Epidermal melanocyte (primary cell): ENCODE results near the gene ABLIM1.
A peak's percentile ranks its signal among the peaks of the same experiment; 100 is the strongest.

Experiments
- DNase-seq: peaks from one replicate; pipeline ENCODE4 v3.0.0; 2011; ENCODE audit warnings: low spot score; ENCODE audit not compliant: insufficient read length

Gene ABLIM1

DNA sequence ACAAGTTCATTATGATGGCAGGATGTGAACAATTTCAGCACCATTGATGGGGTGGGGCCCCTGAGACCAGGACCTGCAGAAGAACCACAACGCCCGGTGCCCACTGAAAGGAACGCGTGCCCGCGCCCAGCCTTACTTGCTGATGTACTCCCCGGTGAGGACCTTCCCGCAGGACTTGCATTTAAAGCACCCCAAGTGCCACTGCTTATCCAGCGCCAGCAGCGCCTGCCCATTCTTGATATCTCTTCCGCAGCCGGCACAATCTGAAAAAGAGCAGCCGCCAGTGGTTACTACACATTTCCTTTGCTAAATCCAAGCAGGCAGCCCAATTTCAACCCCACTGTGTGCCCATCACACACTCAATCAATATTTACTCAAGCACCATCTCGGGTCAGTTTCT, 110.6 kb downstream of the ABLIM1 start:
- no peak for DNase-seq

GRCh38 chr10:114547056-114547455, 111.0 kb downstream of the ABLIM1 start:
- no peak for DNase-seq

DNA sequence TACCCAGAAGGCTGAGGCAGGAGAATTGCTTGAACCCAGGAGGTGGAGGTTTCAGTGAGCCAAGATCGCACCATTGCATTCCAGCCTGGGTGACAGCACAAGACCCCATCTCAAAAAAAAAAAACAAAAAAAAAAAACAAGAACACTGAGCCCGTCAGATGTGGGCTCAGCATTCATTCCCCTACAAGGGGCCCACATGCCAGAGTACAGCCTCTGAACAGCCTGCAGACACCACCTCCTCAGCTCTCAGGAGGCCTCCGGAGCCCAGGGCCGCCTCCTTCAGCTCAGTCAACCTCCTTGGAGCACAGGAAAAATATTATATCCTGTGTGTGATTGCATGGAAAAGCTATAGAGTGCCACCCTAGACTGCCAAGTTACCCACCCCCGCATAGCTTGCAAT, 112.3 kb downstream of the ABLIM1 start:
- DNase-seq, result no peak

GRCh38 chr10:114545071-114545470, 113.0 kb downstream of the ABLIM1 start:
- DNase-seq, result no peak

DNA sequence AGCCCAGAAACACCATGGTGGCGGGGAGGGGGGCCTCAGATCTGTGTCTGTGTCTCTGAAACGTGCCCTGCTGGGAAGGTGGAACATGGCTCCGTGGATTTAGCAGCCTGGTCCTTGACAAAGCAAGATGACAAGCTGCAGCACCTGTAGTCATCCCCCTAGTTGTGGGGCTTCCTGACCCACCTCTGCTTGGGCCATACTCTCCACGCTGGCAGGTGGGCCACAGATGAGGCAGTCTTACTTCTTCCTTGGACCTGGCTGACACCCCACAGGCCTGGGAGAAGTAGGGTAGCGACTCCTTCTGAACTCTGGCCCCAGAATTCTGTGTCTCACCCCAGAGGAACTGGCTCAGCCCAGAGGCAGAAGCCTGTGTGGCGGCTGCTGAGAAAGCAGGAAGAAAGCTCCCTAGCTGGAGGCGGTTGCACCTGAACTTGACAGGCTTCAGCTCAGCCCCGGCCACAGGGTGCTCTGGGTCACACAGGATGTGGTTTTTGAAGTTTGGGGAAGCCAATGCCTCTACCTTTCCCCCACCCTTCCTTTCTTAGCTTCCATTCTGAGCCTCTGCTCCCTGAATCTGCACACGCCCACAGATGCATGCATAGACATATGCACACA, 113.9 kb downstream of the ABLIM1 start:
- no peak for DNase-seq

DNA sequence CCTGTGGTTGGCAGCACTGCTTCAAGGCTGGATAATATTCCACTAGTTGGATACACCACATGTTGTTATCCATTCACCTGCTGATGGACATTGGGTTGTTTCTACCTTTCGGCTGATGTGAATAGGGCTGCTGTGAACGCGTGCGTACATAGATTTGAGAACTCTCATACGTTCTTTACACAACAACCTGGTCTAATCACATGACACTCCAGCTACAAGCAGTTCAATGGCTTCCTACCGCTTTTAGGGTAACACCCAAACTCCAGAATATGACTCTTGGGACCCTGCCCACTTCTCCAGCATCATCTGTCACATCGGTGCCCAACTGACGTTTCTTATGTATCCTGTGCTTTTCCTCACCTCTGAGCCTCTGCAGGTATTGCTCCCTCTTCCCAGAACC, 114.6 kb downstream of the ABLIM1 start:
- no peak for DNase-seq

GRCh38 chr10:114542373-114542772, 115.7 kb downstream of the ABLIM1 start:
- DNase-seq, result no peak

DNA sequence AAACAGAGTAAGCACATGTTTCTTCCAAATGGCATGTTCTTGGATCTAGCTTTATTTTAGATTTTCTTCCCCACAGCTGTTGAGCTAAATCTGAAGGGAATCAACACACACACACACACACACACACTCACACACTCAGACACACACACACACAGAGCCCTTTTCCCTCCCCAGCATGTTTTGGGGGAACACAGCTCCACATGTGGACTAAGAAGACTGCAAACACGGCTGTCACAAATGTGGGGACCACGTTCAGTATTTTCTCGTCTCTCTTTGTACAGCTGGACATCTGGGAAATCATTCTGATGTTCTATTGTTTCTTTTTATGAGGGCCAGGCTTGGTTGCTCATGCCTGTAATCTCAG, 116.3 kb downstream of the ABLIM1 start:
- DNase-seq, result no peak

GRCh38 chr10:114541081-114541796, 116.8 kb downstream of the ABLIM1 start:
- no peak for DNase-seq

- DNase-seq, result no peak
Observed at GRCh38 chr10:114540236-114540635, 117.8 kb downstream of the ABLIM1 start.

DNA sequence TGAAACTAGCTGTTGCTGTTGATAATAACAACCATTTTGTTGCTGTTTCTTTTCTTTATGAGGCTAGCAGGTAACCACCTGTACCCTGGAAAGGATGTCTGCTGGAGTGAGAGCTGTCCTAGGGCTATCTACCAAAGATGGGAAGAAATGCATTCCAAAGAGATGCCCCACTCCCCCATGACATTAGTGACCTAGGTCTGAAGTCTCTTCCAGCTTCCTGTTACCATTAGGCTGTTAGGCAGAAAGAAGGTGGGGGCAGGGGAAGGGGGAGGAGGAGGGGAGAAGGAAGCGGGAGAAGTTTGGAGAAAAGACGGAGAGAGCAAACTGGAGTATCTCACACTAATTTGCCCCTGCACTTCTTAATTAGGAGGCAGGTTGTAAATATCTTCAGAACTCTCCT, 118.5 kb downstream of the ABLIM1 start:
- DNase-seq, result no peak

- no peak for DNase-seq
Observed at GRCh38 chr10:114538181-114538906, 119.7 kb downstream of the ABLIM1 start.

DNA sequence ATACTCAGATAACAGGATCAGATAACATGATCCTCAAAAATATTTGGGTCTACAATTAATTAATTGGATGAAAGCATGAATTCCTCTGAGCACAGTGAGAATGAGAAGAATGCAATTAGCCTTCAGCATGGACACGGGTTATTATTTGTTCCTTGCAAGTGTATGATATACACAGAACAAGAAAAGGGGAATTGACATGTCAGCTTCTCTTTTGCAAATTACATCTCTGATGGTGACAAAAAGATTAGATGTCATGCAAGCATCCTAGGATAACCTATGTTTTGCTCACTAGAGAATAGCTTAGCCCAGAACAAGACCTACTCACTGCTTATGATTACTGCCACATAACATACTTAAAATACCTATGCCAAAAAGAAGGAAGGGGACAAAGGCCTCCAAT, 120.3 kb downstream of the ABLIM1 start:
- no peak for DNase-seq

DNA sequence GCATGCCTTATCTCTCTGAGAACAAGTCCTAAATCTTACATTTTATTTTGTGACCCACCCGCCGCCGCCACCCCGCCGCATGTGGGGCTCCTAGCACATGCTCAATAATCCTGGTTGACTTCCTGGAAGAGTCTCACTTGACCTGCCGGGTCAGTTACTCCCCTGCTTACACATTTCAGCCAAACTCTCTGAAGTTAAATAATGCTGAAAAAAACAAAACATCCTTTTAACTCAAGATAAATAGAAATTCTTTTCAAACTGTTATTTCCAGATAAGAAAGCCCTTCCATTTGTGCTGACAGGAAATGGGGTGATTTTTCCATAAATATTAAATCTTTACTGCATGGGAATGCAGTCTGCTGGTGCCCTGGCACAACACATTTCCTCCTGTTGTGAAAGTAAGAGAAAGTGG, 123.5 kb downstream of the ABLIM1 start:
- DNase-seq, result no peak

DNA sequence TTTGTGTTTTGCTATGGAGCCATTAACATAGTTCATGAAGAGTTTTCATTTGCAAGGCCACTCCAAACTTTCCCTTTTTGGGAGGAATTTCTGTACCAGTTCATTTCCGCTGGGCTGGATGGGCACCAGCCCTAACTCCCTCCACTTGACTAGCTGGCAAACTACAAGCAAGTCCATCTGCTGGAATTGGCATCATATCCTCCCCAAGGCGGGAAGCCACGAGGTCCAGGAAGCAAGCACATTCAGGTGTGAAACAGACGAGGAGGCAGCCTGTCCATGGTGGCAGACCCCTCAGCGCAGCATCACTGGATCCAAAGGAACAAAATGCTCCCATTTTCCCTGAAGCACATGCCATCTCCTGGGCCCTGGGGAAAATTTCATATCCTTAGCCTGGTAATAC, 125.8 kb downstream of the ABLIM1 start:
- DNase-seq, result no peak

DNA sequence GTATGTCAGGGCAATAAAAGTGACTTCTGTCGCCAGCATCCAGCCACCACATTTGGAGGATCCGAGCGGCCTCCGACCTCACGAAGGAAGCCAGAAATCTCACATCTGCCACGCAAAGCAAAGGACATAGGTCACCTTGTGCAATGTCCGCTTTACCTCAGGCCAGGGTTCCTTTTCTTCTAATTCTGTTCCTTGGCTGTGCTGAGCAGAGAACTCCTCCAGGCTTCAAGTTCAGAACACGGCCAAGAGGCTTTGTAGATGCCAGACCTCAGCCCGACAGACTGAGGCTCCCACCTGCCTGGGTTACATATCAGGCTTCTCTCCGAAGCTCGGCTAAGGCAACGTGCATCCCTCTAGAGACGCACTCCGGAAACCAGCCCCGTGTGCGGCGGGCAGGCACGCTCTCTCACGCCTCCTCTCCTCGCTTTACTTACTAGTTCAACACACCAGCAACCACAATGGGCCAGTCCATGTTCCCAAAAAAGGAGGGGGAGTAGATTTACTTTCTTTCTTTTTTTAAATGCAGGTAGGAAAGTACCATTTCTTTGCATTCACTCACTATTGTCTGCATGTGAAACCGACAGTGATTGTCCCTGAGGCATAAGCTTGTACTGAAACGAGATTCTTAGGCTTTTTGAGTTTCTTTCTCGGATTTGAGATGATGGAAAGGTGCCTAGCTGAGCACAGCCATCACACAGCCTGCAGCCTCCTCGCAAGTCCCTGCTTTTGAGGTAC, 131.4 kb downstream of the ABLIM1 start:
- peak; percentile 43 for DNase-seq

DNA sequence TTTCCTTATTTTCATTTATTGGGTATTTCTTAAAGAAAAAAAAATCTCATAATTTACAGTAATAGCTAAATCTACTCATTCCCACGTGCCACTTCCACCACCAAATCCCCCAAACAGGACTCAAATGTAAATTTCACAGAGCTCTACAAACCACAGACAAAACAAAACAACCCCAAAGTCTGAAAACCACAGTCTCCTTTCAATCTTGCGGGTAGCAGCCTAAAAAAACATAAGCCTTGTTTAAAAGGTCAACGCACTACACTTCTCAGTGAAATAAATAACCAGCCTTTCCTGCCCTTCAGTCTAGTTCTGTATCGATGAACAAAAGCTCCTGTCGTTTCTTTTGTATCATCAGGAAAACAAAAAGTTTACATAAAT, 132.0 kb downstream of the ABLIM1 start:
- no peak for DNase-seq

DNA sequence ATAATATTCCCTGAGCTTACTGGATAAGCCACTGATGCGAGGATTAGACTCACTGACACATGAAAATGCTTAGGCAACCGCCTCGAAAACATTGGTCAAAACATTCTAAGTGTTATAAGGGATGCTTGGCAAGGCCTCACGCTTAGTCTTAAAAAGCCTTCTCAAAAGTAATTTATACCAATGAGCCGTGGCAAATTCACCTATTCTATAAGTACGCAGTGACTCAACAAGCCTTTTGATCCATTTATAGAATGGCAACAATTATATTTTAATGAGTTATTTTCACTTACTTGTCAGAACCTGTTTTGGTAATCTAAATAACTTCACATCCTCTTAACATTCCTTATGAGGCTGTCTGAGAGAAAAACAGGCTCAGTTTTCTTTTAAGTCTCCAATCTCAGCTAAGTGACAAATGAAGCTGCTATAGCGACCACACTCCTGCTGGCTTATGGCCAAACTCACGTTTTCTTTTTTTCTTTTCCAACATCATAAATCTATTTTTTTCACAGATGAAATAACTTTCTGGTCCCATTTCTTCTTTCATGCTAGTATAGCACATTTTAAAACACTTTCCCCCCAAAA, 132.6 kb downstream of the ABLIM1 start:
- no peak for DNase-seq

- no peak for DNase-seq
Observed at GRCh38 chr10:114523876-114524275, 134.2 kb downstream of the ABLIM1 start.

GRCh38 chr10:114521255-114521654, 136.8 kb downstream of the ABLIM1 start:
- DNase-seq, result no peak

DNA sequence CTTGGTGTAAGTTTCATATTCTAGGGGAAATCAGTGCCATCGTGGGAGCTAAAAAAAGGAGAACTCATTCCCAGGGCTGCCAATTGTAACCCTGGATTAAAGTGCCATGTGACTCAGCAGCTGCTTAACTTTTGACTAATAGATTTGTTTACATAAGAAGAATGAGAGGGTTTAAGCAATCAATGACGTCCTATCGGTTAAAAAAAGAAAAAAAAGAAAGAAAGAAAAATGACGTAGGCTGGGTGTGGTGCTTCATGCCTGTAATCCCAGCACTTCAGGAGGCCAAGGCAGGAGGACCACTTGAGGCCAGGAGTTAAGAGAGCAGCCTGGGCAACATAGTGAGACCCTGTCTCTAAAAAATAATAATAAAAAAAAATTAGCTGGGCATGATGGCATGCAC, 137.6 kb downstream of the ABLIM1 start:
- peak; percentile 41 for DNase-seq
